ENCODE measurements around the gene ANK3.

DNA sequence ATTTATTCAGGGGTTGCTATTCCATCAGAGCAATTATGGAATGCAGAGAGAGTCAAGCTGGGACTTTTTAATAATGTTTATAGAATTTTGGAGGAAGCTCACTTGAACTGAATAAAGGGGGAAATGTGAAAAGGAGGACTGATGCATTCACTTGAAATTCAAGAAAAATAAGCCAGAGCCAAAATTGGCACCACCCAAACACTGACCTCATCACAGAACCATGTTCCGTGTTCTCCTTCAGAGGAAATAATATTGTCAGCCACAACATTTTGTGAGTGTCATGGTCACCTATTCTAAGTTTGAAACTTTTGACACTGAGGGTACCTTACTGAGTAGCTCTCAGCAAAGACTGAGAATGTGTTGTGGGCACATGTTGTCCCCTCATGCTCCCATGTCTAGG, 207.0 kb downstream of the ANK3 start:
- TF ChIP-seq, protein P1, sequence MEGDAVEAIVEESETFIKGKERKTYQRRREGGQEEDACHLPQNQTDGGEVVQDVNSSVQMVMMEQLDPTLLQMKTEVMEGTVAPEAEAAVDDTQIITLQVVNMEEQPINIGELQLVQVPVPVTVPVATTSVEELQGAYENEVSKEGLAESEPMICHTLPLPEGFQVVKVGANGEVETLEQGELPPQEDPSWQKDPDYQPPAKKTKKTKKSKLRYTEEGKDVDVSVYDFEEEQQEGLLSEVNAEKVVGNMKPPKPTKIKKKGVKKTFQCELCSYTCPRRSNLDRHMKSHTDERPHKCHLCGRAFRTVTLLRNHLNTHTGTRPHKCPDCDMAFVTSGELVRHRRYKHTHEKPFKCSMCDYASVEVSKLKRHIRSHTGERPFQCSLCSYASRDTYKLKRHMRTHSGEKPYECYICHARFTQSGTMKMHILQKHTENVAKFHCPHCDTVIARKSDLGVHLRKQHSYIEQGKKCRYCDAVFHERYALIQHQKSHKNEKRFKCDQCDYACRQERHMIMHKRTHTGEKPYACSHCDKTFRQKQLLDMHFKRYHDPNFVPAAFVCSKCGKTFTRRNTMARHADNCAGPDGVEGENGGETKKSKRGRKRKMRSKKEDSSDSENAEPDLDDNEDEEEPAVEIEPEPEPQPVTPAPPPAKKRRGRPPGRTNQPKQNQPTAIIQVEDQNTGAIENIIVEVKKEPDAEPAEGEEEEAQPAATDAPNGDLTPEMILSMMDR (optimal IDR thresholded peaks at IDR 0.05 in 1 of 3, IDR thresholded peaks at IDR 0.05 in 1 of 3, conservative IDR thresholded peaks at IDR 0.05 in 1 of 3; ENCODE audit: extremely low read depth in 1 of 3, insufficient read depth in 2 of 3, low read length in 3 of 3): no peak
- TF ChIP-seq EZH2 (IDR thresholded peaks at IDR 0.05; ENCODE audit: low read length): no peak

Measured in keratinocyte (primary cell).